DND-41 (cell line): Measurements from ENCODE around the gene SNX25.
A peak's percentile ranks its signal among the peaks of the same experiment; 100 is the strongest.

Source experiments
- ATAC-seq: fragments of 200-7000 bp; cut with Tn5 transposase; 3 replicates; pipeline ENCODE4 v1.9.1; 2021; ENCODE audit warnings: low read depth; ENCODE audit not compliant: insufficient read depth
- DNase-seq: peaks from one replicate; pipeline ENCODE4 v3.0.0-alpha.2; 2020
- H2AFZ ChIP-seq: 2 replicates; pipeline ENCODE4 v1.6.0; 2012; ENCODE audit warnings: low read depth, low read length
- H3K27ac ChIP-seq: 2 replicates; pipeline ENCODE4 v1.5.1; 2012; ENCODE audit warnings: low read length, inconsistent platforms
- H3K27me3 ChIP-seq: fragments of 200-600 bp; sonication (generic); 2 replicates; pipeline ENCODE4 v1.6.0; 2012; ENCODE audit warnings: low read length, mild to moderate bottlenecking, inconsistent platforms; ENCODE audit not compliant: insufficient read depth, poor library complexity
- H3K36me3 ChIP-seq: 2 replicates; pipeline ENCODE4 v1.5.1; 2012; ENCODE audit warnings: low read length, inconsistent platforms; ENCODE audit not compliant: insufficient read depth
- H3K4me1 ChIP-seq: 2 replicates; pipeline ENCODE4 v1.5.1; 2012; ENCODE audit warnings: mild to moderate bottlenecking, low read length; ENCODE audit not compliant: insufficient read depth
- H3K4me2 ChIP-seq: 2 replicates; pipeline ENCODE4 v1.6.0; 2012; ENCODE audit warnings: mild to moderate bottlenecking, moderate library complexity, low read length, inconsistent platforms; ENCODE audit not compliant: insufficient read depth
- H3K4me3 ChIP-seq, 2 experiments: fragments of 200-600 bp in 1 of 2; shearing (Covaris generic) in 1 of 2; 2 replicates each; pipeline ENCODE4 v1.5.1; 2012 to 2016; ENCODE audit warnings: inconsistent platforms in 2 of 2, low read length in 2 of 2, mild to moderate bottlenecking in 2 of 2, low read depth in 1 of 2, moderate library complexity in 1 of 2
- H3K79me2 ChIP-seq: 2 replicates; pipeline ENCODE4 v1.6.0; 2012; ENCODE audit warnings: low read length, inconsistent platforms; ENCODE audit not compliant: insufficient read depth
- H3K9ac ChIP-seq: 2 replicates; pipeline ENCODE4 v1.6.0; 2012; ENCODE audit warnings: low read depth, mild to moderate bottlenecking, inconsistent platforms, low read length, moderate library complexity
- H3K9me3 ChIP-seq: 2 replicates; pipeline ENCODE4 v1.5.1; 2012; ENCODE audit warnings: low read length, moderate library complexity, mild to moderate bottlenecking, inconsistent platforms; ENCODE audit not compliant: insufficient read depth, severe bottlenecking
- H4K20me1 ChIP-seq: 2 replicates; pipeline ENCODE4 v1.6.0; 2012; ENCODE audit warnings: low read length; ENCODE audit not compliant: insufficient read depth
- CTCF ChIP-seq: IDR thresholded peaks from 2 replicates; pipeline ENCODE4 v1.5.1; 2012; ENCODE audit warnings: borderline replicate concordance, low read length, moderate library complexity, mild to moderate bottlenecking; ENCODE audit not compliant: poor library complexity, severe bottlenecking; ENCODE audit errors: extremely low read depth
- EZH2 ChIP-seq: IDR thresholded peaks from 3 replicates; pipeline ENCODE4 v1.6.1; 2012; ENCODE audit warnings: borderline replicate concordance, low read depth, mild to moderate bottlenecking, moderate library complexity, low read length, inconsistent platforms; ENCODE audit not compliant: severe bottlenecking

Gene SNX25

GRCh38 chr4:185394568-185395237, 185.3 kb downstream of the SNX25 start:
- Histone ChIP-seq H3K4me3 (peak overlapping the region; percentile 41 to 93), H3K9me3 (no peaks in the 10 kb centered on the region), H3K27me3 (no peaks in the 10 kb centered on the region), H2AFZ (peak overlapping the region; percentile 98), H3K4me1 (peaks cover 41% of the 10 kb centered on the region), H3K27ac (peak overlapping the region; percentile 53; the same call in 1 of the 2 replicates), H3K4me2 (peak overlapping the region; percentile 96), H3K36me3 (peaks cover 10% of the 10 kb centered on the region), H3K9ac (peak overlapping the region; percentile 98), H3K79me2 (peaks cover 13% of the 10 kb centered on the region; the same call in 1 of the 2 replicates), H4K20me1 (no peaks in the 10 kb centered on the region)
- DNase-seq (no peak), ATAC-seq (no peak)
- TF ChIP-seq EZH2 (no peak), CTCF (no peak)

GRCh38 chr4:185395238-185395955, 186.0 kb downstream of the SNX25 start, which contains the start of gene LRP2BP:
Gene LRP2BP, minus strand, starts transcription at chr4:185395924. Its CDS starts 17,738 bp downstream, at chr4:185378186.
- Histone ChIP-seq H3K36me3 (peaks cover 17% of the 10 kb centered on the region), H3K9me3 (no peaks in the 10 kb centered on the region), H2AFZ (peak within 1 kb of the TSS; percentile 98), H3K4me3 (peak within 1 kb of the TSS; percentile 41 to 93), H4K20me1 (no peaks in the 10 kb centered on the region), H3K27me3 (no peaks in the 10 kb centered on the region), H3K79me2 (peaks cover 13% of the 10 kb centered on the region; the same call in 1 of the 2 replicates), H3K27ac (peak within 1 kb of the TSS; percentile 86), H3K4me1 (peaks cover 41% of the 10 kb centered on the region), H3K9ac (peak within 1 kb of the TSS; percentile 98), H3K4me2 (peak within 1 kb of the TSS; percentile 96)
- ATAC-seq (no peak), DNase-seq (no peak)
- TF ChIP-seq EZH2 (no peak), CTCF (no peak)

- DNase-seq (peak; percentile 96), ATAC-seq (peak; percentile 95)
- peak overlapping the region; percentile 86 for H3K27ac ChIP-seq
- peaks cover 13% of the 10 kb centered on the region; the same call in 1 of the 2 replicates for H3K79me2 ChIP-seq
- peaks cover 24% of the 10 kb centered on the region for H3K36me3 ChIP-seq
- peak overlapping the region; percentile 98 for H2AFZ ChIP-seq
- no peaks in the 10 kb centered on the region for H3K27me3 ChIP-seq
- peak overlapping the region; percentile 96 for H3K4me2 ChIP-seq
- TF ChIP-seq CTCF (no peak), EZH2 (no peak)
- peak overlapping the region; percentile 98 for H3K9ac ChIP-seq
- H4K20me1 ChIP-seq, result no peaks in the 10 kb centered on the region
- H3K4me3 ChIP-seq, result peak overlapping the region; percentile 41 to 93
- no peaks in the 10 kb centered on the region for H3K9me3 ChIP-seq
- H3K4me1 ChIP-seq, result peaks cover 41% of the 10 kb centered on the region
These were observed 186.7 kb downstream of the SNX25 start for GRCh38 chr4:185395956-185396723.
